Left ventricle myocardium inferior (tissue), 1 donor: ENCODE measurements around the gene PRR27. TPM values are rescaled to one million over a fixed set of nuclear protein-coding genes. Genes with fewer than 3 reads are reported as not detected.

Experiments used
- DNase-seq: peaks from one replicate; pipeline ENCODE4 v3.0.0-alpha.2; 2020
- H3K27ac ChIP-seq: fragments of 200-600 bp; replicated peaks from 2 replicates; pipeline ENCODE4 v1.8.0; 2021
- H3K27me3 ChIP-seq: fragments of 200-600 bp; 2 replicates; pipeline ENCODE4 v1.8.0; 2021; ENCODE audit warnings: low read depth
- H3K36me3 ChIP-seq: fragments of 200-600 bp; 2 replicates; pipeline ENCODE4 v1.8.0; 2021
- H3K4me1 ChIP-seq: fragments of 200-600 bp; 2 replicates; pipeline ENCODE4 v1.8.0; 2021
- H3K4me3 ChIP-seq: fragments of 200-600 bp; 2 replicates; pipeline ENCODE4 v1.8.0; 2021; ENCODE audit warnings: mild to moderate bottlenecking, moderate library complexity
- H3K9me3 ChIP-seq: fragments of 200-600 bp; replicated peaks from 2 replicates; pipeline ENCODE4 v1.8.0; 2021
- intact Hi-C: fragments of 100-400 bp; cut with micrococcal nuclease; formaldehyde crosslinking; loops from one replicate; pipeline ENCODE4 v1.11.0; 2022
- total RNA-seq: library from RNA; stranded (reverse); fragmentation: NEBNext Ultra II Directional; extraction: Animal tissue kit (Norgen Biotek cat#: 25700); gene quantifications from one replicate; pipeline ENCODE4 v1.2.1, GENCODE V29; 2021
- TF ChIP-seq, protein P1 (sequence below): fragments of 200-600 bp; IDR thresholded peaks from 2 replicates; pipeline ENCODE4 v1.8.0; 2021; ENCODE audit warnings: antibody characterized with exemption, mild to moderate bottlenecking, borderline replicate concordance
- donor health status: DM: no; HTN: yes; CAD: no; lungs with severe emphysema.

The PRR27 gene
- total RNA-seq, 1 donor from 2014 or later, result not detected

DNA sequence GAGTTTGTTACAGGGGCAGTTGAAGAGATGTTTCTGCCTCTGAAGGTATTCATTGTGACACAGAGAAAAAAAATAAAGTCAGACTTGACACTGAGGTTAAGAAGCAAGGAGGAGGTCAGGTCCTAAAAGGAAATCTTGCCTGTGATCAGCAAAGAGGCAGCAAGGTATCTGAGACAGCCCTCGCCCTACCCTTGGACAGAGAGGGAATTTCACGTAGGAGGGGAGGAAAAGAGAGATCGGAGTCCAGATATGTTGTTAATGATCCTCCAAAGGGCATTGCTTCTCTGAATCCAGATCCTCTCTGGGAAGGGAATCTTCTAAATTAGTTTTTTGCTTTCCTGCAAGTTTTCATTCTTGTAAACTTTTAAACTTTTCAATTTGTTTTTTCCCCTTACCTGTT, 15.3 kb upstream of the PRR27 start:
- Histone ChIP-seq H3K9me3 (no peaks in the 10 kb centered on the region), H3K4me1 (no peaks in the 10 kb centered on the region), H3K4me3 (no peak overlapping the region), H3K27ac (no peak overlapping the region), H3K36me3 (no peaks in the 10 kb centered on the region), H3K27me3 (no peaks in the 10 kb centered on the region)
- intact Hi-C loops, result no loop called here
- DNase-seq, result no peak
- TF ChIP-seq, protein P1, sequence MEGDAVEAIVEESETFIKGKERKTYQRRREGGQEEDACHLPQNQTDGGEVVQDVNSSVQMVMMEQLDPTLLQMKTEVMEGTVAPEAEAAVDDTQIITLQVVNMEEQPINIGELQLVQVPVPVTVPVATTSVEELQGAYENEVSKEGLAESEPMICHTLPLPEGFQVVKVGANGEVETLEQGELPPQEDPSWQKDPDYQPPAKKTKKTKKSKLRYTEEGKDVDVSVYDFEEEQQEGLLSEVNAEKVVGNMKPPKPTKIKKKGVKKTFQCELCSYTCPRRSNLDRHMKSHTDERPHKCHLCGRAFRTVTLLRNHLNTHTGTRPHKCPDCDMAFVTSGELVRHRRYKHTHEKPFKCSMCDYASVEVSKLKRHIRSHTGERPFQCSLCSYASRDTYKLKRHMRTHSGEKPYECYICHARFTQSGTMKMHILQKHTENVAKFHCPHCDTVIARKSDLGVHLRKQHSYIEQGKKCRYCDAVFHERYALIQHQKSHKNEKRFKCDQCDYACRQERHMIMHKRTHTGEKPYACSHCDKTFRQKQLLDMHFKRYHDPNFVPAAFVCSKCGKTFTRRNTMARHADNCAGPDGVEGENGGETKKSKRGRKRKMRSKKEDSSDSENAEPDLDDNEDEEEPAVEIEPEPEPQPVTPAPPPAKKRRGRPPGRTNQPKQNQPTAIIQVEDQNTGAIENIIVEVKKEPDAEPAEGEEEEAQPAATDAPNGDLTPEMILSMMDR, result no peak

DNA sequence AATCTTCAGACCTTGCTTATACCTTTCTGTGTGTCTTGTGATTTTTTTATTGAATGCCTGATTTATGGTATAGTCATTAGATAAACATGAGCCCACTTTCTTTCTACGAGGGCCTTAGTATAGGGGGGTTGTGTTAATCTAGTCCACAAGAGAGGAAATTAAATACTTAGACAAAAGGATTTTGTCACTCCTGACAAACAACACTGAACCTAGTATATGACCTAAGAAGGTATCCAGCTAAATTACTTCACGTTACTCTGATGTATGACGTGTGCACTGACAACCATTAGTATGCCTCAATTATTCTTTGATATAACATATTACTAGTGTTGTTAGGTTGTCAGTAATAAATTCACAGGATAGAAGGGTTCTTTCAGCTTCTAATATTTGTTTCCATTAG, 2.8 kb upstream of the PRR27 start:
- TF ChIP-seq, protein P1, result no peak
- H3K27me3 ChIP-seq, result no peaks in the 10 kb centered on the region
- H3K36me3 ChIP-seq, result no peaks in the 10 kb centered on the region
- intact Hi-C loops, result no loop called here
- H3K4me1 ChIP-seq, result no peaks in the 10 kb centered on the region
- no peak overlapping the region for H3K4me3 ChIP-seq
- DNase-seq, result no peak
- no peak overlapping the region for H3K27ac ChIP-seq
- H3K9me3 ChIP-seq, result no peaks in the 10 kb centered on the region

DNA sequence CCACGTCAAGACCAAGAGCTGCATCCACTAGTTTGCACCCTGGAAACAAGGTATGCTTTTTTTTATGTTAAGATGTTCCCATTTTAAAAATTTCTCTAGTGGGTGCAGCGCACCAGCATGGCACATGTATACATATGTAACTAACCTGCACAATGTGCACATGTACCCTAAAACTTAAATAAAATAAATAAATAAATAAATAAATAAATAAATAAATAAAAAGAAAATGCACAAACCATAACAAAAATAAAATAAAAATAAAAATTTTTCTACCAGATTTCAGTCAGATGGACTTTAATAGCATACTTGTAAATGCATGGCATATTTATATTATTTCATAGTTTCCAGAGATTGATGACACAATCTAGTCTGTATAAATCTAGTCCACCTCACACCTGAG, 1.9 kb upstream of the PRR27 start:
- DNase-seq, result no peak
- H3K4me1 ChIP-seq, result no peaks in the 10 kb centered on the region
- no peak overlapping the region for H3K27ac ChIP-seq
- H3K9me3 ChIP-seq, result no peaks in the 10 kb centered on the region
- intact Hi-C loops, result no loop called here
- H3K4me3 ChIP-seq, result no peak overlapping the region
- no peaks in the 10 kb centered on the region for H3K27me3 ChIP-seq
- TF ChIP-seq, protein P1, result no peak
- H3K36me3 ChIP-seq, result no peaks in the 10 kb centered on the region

DNA sequence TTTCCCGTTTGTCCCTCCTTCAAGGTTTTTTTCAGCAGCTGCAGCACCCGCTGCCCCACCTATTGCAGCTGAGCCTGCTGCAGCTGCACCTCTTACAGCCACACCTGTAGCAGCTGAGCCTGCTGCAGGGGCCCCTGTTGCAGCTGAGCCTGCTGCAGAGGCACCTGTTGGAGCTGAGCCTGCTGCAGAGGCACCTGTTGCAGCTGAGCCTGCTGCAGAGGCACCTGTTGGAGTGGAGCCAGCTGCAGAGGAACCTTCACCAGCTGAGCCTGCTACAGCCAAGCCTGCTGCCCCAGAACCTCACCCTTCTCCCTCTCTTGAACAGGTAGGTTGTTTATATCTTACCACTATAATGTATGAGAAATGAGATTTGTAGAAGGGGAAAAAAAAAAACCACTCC, 4.5 kb downstream of the PRR27 start:
- no peak overlapping the region for H3K4me3 ChIP-seq

DNA sequence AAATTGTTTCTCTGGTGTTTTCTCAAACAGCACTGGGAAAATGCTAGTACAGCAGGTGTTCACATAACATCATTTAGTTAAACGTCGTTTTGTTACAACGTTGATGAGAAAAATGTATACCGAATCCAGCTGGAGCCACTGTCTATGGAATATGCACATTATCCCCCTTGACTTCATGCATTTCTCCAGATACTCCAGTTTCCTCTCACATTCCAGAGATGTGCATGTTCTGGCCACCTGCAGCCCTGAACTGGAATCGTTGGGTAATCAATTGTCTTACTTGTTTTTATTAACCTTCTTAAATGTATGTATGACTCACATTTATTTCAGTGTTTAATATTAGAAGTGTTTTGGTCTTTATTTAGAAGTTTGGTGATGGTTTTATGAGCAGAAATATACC, 23.1 kb downstream of the PRR27 start:
- TF ChIP-seq, protein P1, result no peak
- Histone ChIP-seq H3K4me1 (no peaks in the 10 kb centered on the region), H3K36me3 (no peaks in the 10 kb centered on the region), H3K4me3 (no peak overlapping the region), H3K27me3 (no peaks in the 10 kb centered on the region), H3K27ac (no peak overlapping the region), H3K9me3 (no peaks in the 10 kb centered on the region)
- intact Hi-C loops, result no loop called here
- DNase-seq, result no peak

More for the DNA sequence above, 4.5 kb downstream of the PRR27 start:
- Histone ChIP-seq H3K27ac (no peak overlapping the region), H3K9me3 (no peaks in the 10 kb centered on the region), H3K27me3 (no peaks in the 10 kb centered on the region), H3K36me3 (no peaks in the 10 kb centered on the region), H3K4me1 (no peaks in the 10 kb centered on the region)
- no peak for DNase-seq
- TF ChIP-seq, protein P1, result no peak
- intact Hi-C loops, result no loop called here
